T-helper 2 cell treated with Interferon-gamma antibody and Interleukin-4, amounts not matched to agents 100 ng/mL and 5 ng/mL, for 36 hours (primary cell): Measurements from ENCODE around the gene PPL. TPM values are rescaled to one million over a fixed set of nuclear protein-coding genes. Genes with fewer than 3 reads are reported as not detected.
"Not testable (repeated sequence)": the region's sequence is repeated elsewhere in the genome, so short reads cannot be mapped to it uniquely, and the experiment has no call there.

Experiments
- intact Hi-C: fragments of 100-400 bp; cut with micrococcal nuclease; formaldehyde crosslinking; loops from one replicate; pipeline ENCODE4 v1.15.1; 2023
- total RNA-seq: library from RNA; stranded (reverse); gene quantifications from 2 replicates; pipeline ENCODE4 v1.2.3, GENCODE V29; 2022

The PPL gene
- total RNA-seq, 1 donor from 2014 or later: not detected

GRCh38 chr16:4936181-4936990 lies 562 bp downstream of the PPL start:
- intact Hi-C loops: no loop called here

- intact Hi-C loops: no loop called here
Observed at GRCh38 chr16:4935241-4935855, 1.6 kb downstream of the PPL start.

- intact Hi-C loops: no loop called here
Observed at GRCh38 chr16:4934591-4934990, 2.4 kb downstream of the PPL start.

GRCh38 chr16:4933871-4934395 lies 3.0 kb downstream of the PPL start:
- intact Hi-C loops: no loop called here

GRCh38 chr16:4933433-4933832 lies 3.5 kb downstream of the PPL start:
- intact Hi-C loops: no loop called here

GRCh38 chr16:4931381-4931780 lies 5.6 kb downstream of the PPL start:
- intact Hi-C loops: no loop called here

- intact Hi-C loops: not testable (repeated sequence)
Observed at GRCh38 chr16:4929619-4930018, 7.3 kb downstream of the PPL start.

GRCh38 chr16:4928227-4928626 lies 8.7 kb downstream of the PPL start:
- intact Hi-C loops: no loop called here

GRCh38 chr16:4927661-4928060 lies 9.3 kb downstream of the PPL start:
- intact Hi-C loops: no loop called here

- intact Hi-C loops: no loop called here
Observed at GRCh38 chr16:4926928-4927327, 10.0 kb downstream of the PPL start.

- intact Hi-C loops: no loop called here
Observed at GRCh38 chr16:4925791-4926190, 11.2 kb downstream of the PPL start.

- intact Hi-C loops: no loop called here
Observed at GRCh38 chr16:4925293-4925607, 11.7 kb downstream of the PPL start.

GRCh38 chr16:4924593-4925292 lies 12.2 kb downstream of the PPL start:
- intact Hi-C loops: no loop called here

GRCh38 chr16:4923853-4924252 lies 13.1 kb downstream of the PPL start:
- intact Hi-C loops: no loop called here

GRCh38 chr16:4922721-4923342 lies 14.1 kb downstream of the PPL start:
- intact Hi-C loops: no loop called here

GRCh38 chr16:4920826-4921225 lies 16.1 kb downstream of the PPL start:
- intact Hi-C loops: no loop called here

GRCh38 chr16:4918781-4919251 lies 18.1 kb downstream of the PPL start:
- intact Hi-C loops: no loop called here

GRCh38 chr16:4917117-4917516 lies 19.8 kb downstream of the PPL start:
- intact Hi-C loops: no loop called here

- intact Hi-C loops: no loop called here
Observed at GRCh38 chr16:4915226-4915761, 21.7 kb downstream of the PPL start.

- intact Hi-C loops: no loop called here
Observed at GRCh38 chr16:4914528-4915225, 22.3 kb downstream of the PPL start.
